Endodermal cell (in vitro differentiated cells): ENCODE measurements around the gene EML5. TPM values are rescaled to one million over a fixed set of nuclear protein-coding genes. Genes with fewer than 3 reads are reported as not detected.

Experiments
- DNase-seq: peaks from one replicate; pipeline ENCODE4 v3.0.0-alpha.2; 2017
- H3K27ac ChIP-seq: 2 replicates; pipeline ENCODE4 v1.5.1; 2013; ENCODE audit warnings: mild to moderate bottlenecking, low read depth, low read length, moderate library complexity
- H3K27me3 ChIP-seq: 2 replicates; pipeline ENCODE4 v1.6.1; 2013; ENCODE audit warnings: mild to moderate bottlenecking, low read length, moderate library complexity; ENCODE audit not compliant: insufficient read depth, control insufficient read depth, poor library complexity, severe bottlenecking
- H3K36me3 ChIP-seq: 2 replicates; pipeline ENCODE4 v1.7.0; 2013; ENCODE audit warnings: mild to moderate bottlenecking, low read length, moderate library complexity; ENCODE audit not compliant: control insufficient read depth, insufficient read depth
- H3K4me1 ChIP-seq: one replicate; pipeline ENCODE4 v1.7.0; 2013; ENCODE audit warnings: low read length; ENCODE audit not compliant: control insufficient read depth, insufficient read depth
- H3K4me3 ChIP-seq: 2 replicates; pipeline ENCODE4 v1.5.1; 2013; ENCODE audit warnings: mild to moderate bottlenecking, low read length, moderate library complexity
- H3K9ac ChIP-seq: 2 replicates; pipeline ENCODE4 v1.6.1; 2013; ENCODE audit warnings: mild to moderate bottlenecking, low read length, moderate library complexity; ENCODE audit not compliant: poor library complexity, severe bottlenecking; ENCODE audit errors: extremely low read depth
- H3K9me3 ChIP-seq: 2 replicates; pipeline ENCODE4 v1.6.1; 2013; ENCODE audit warnings: mild to moderate bottlenecking, low read length, moderate library complexity; ENCODE audit not compliant: control insufficient read depth
- H3K27ac Mint-ChIP-seq: 2 replicates; pipeline ENCODE4 v1.8.0; 2020; ENCODE audit warnings: mixed read lengths
- H3K27me3 Mint-ChIP-seq: 2 replicates; pipeline ENCODE4 v1.8.0; 2021; ENCODE audit warnings: mild to moderate bottlenecking, mixed read lengths; ENCODE audit not compliant: insufficient read depth
- H3K36me3 Mint-ChIP-seq: 2 replicates; pipeline ENCODE4 v1.8.0; 2020; ENCODE audit warnings: low read depth, mixed read lengths
- H3K4me1 Mint-ChIP-seq: 2 replicates; pipeline ENCODE4 v1.8.0; 2020; ENCODE audit warnings: mixed read lengths
- H3K4me3 Mint-ChIP-seq: 2 replicates; pipeline ENCODE4 v1.8.0; 2020; ENCODE audit warnings: mild to moderate bottlenecking, moderate library complexity, mixed read lengths
- H3K9me3 Mint-ChIP-seq: 2 replicates; pipeline ENCODE4 v1.8.0; 2020; ENCODE audit warnings: mild to moderate bottlenecking, mixed read lengths
- CTCF ChIP-seq: fragments of 200-600 bp; sonication (generic); conservative IDR thresholded peaks from 2 replicates; pipeline ENCODE4 v1.5.0; 2021; ENCODE audit warnings: antibody characterized with exemption, mild to moderate bottlenecking
- WGBS, 2 experiments: methylation state at CpG; one replicate each; pipeline versions ENCODE4 v1.1.5 to v1.1.7; 2013; ENCODE audit warnings: missing lambda C conversion rate in 2 of 2, mixed read lengths in 1 of 2; ENCODE audit not compliant: insufficient coverage in 1 of 2, insufficient read length in 1 of 2; 5-methylcytosine and 5-hydroxymethylcytosine counted together
- total RNA-seq, 2 donors: library from RNA; stranded (reverse); fragmentation: NEBNext Ultra II Directional in 1 of 2; extraction: Animal tissue kit (Norgen Biotek cat#: 25700) in 1 of 2; gene quantifications; 2 replicates in 1 of 2; 3 replicates in 1 of 2; pipeline ENCODE4 v1.2.1, GENCODE V29; 2021

Gene EML5
- total RNA-seq, 2 donors from 2014 or later, result 1.7 to 2.3 TPM

- Histone ChIP-seq H3K27ac (no peak overlapping the region), H3K4me3 (no peak overlapping the region), H3K36me3 (no peaks in the 10 kb centered on the region), H3K9ac (no peak overlapping the region), H3K9me3 (peaks cover 9% of the 10 kb centered on the region), H3K27me3 (no peaks in the 10 kb centered on the region), H3K4me1 (no peaks in the 10 kb centered on the region)
- Mint-ChIP-seq H3K4me1 (no peaks in the 10 kb centered on the region), H3K4me3 (no peak overlapping the region), H3K9me3 (no peaks in the 10 kb centered on the region), H3K27me3 (peaks cover 15% of the 10 kb centered on the region), H3K36me3 (peaks cover 2% of the 10 kb centered on the region), H3K27ac (no peak overlapping the region)
- WGBS, 2 experiments, result 100% methylated on average over 1 of the region's 1 CpG; no CpG with 5 or more reads in 1 of the 2 experiments
- DNase-seq, result no peak
- no peak for TF ChIP-seq CTCF
Measured at GRCh38 chr14:88707088-88707487, 85.7 kb downstream of the EML5 start.

GRCh38 chr14:88706425-88706824 lies 86.3 kb downstream of the EML5 start:
- DNase-seq, result no peak

GRCh38 chr14:88698651-88699050 lies 94.1 kb downstream of the EML5 start:
- Mint-ChIP-seq H3K36me3 (no peaks in the 10 kb centered on the region), H3K9me3 (no peaks in the 10 kb centered on the region), H3K27ac (no peak overlapping the region), H3K4me3 (no peak overlapping the region), H3K4me1 (no peaks in the 10 kb centered on the region), H3K27me3 (no peaks in the 10 kb centered on the region)
- Histone ChIP-seq H3K4me3 (no peak overlapping the region), H3K27ac (no peak overlapping the region), H3K9ac (no peak overlapping the region), H3K4me1 (no peaks in the 10 kb centered on the region), H3K9me3 (no peaks in the 10 kb centered on the region), H3K27me3 (no peaks in the 10 kb centered on the region), H3K36me3 (no peaks in the 10 kb centered on the region)
- 86 to 88% methylated on average over 1 to 5 of the region's 5 CpGs for WGBS, 2 experiments
- DNase-seq, result no peak
- TF ChIP-seq CTCF, result no peak

More at GRCh38 chr14:88706425-88706824, 86.3 kb downstream of the EML5 start:
- Mint-ChIP-seq H3K9me3 (no peaks in the 10 kb centered on the region), H3K27ac (no peak overlapping the region), H3K27me3 (peaks cover 15% of the 10 kb centered on the region), H3K36me3 (peaks cover 2% of the 10 kb centered on the region), H3K4me3 (no peak overlapping the region), H3K4me1 (no peaks in the 10 kb centered on the region)
- no peaks in the 10 kb centered on the region for H3K27me3 ChIP-seq
- H3K9ac ChIP-seq, result no peak overlapping the region
- peaks cover 7% of the 10 kb centered on the region for H3K9me3 ChIP-seq
- no peak overlapping the region for H3K4me3 ChIP-seq
- H3K4me1 ChIP-seq, result no peaks in the 10 kb centered on the region
- no peak overlapping the region for H3K27ac ChIP-seq
- TF ChIP-seq CTCF, result no peak
- H3K36me3 ChIP-seq, result no peaks in the 10 kb centered on the region
